ENCODE measurements around the gene CNTD1. TPM values are rescaled to one million over a fixed set of nuclear protein-coding genes. Genes with fewer than 3 reads are reported as not detected.
"Not testable (repeated sequence)": the region's sequence is repeated elsewhere in the genome, so short reads cannot be mapped to it uniquely, and the experiment has no call there.

CNTD1 gene
- total and polyA plus RNA-seq, 12 donors: 0.11 to 0.42 (median 0.29) TPM; not detected in 7

- no peaks in the 10 kb centered on the region for H3K27me3 ChIP-seq
- no peak for ATAC-seq
- no peak for DNase-seq
- peaks cover 0 to 5% (median 0%) of the 10 kb centered on the region in 9 donors for H3K36me3 ChIP-seq
- no peak for TF ChIP-seq CTCF (IDR thresholded peaks at IDR 0.05)
- no peaks in the 10 kb centered on the region for H3K9me3 ChIP-seq
- intact Hi-C loops (cut with DNase I): no loop called here
- peak overlapping the region in 2 of 10 donors; percentile 3 to 14 for H3K4me3 ChIP-seq
- H3K4me1 ChIP-seq: peaks cover 0 to 23% (median 5%) of the 10 kb centered on the region in 9 donors
- H3K27ac ChIP-seq: no peak overlapping the region
- 80 to 83% methylated on average over 8 of the region's 8 CpGs for WGBS, 2 donors
Observed at GRCh38 chr17:42855048-42855596, 56.5 kb downstream of the CNTD1 start.

- H3K4me3 ChIP-seq; H3K9me3 ChIP-seq; intact Hi-C loops (cut with DNase I); H3K27me3 ChIP-seq; H3K36me3 ChIP-seq; DNase-seq; ATAC-seq; H3K27ac ChIP-seq: not testable (repeated sequence)
- 82 to 88% methylated on average over 7 of the region's 8 CpGs for WGBS, 2 donors
- peaks cover 0 to 18% (median 0%) of the 10 kb centered on the region in 9 donors for H3K4me1 ChIP-seq
Observed at GRCh38 chr17:42856093-42856492, 57.4 kb downstream of the CNTD1 start.

GRCh38 chr17:42856516-42856915, 57.9 kb downstream of the CNTD1 start:
- ATAC-seq: not testable (repeated sequence)

GRCh38 chr17:42857389-42857788, 58.7 kb downstream of the CNTD1 start:
- Histone ChIP-seq H3K27me3 (no peaks in the 10 kb centered on the region), H3K9me3 (no peaks in the 10 kb centered on the region), H3K4me3 (no peak overlapping the region), H3K4me1 (peaks cover 0 to 18% (median 0%) of the 10 kb centered on the region in 9 donors), H3K27ac (no peak overlapping the region), H3K36me3 (peaks cover 0 to 5% (median 0%) of the 10 kb centered on the region in 9 donors)
- intact Hi-C loops (cut with DNase I): no loop called here
- WGBS, 2 donors: 89 to 100% methylated on average over 1 of the region's 1 CpG
- no peak for TF ChIP-seq CTCF (IDR thresholded peaks at IDR 0.05)
- no peak for ATAC-seq
- no peak for DNase-seq

More at GRCh38 chr17:42856516-42856915, 57.9 kb downstream of the CNTD1 start:
- H3K27ac ChIP-seq; intact Hi-C loops (cut with DNase I); DNase-seq; H3K4me3 ChIP-seq; H3K36me3 ChIP-seq; H3K27me3 ChIP-seq; H3K9me3 ChIP-seq: not testable (repeated sequence)
- 79 to 92% methylated on average over 6 of the region's 8 CpGs for WGBS, 2 donors
- H3K4me1 ChIP-seq: peaks cover 0 to 18% (median 0%) of the 10 kb centered on the region in 9 donors

Small RNAs within 50 kb of the gene (microRNA-seq; reads per million reads assigned to microRNA genes)
- 0 to 0.51 reads per million in 2 donors for gene MIR6781

Other genes starting within 250 kb of the CNTD1 start
- 1 to 10 TPM in 2 of 10 donors, under 1 TPM in 8; 0.50 to 2.3 (median 0.78) TPM for gene HSD17B1, start 245.9 kb upstream of the CNTD1 start, total RNA-seq
- gene HSD17B1, start 245.9 kb upstream of the CNTD1 start, polyA plus RNA-seq: 1 to 10 TPM; 2.2 to 2.6 TPM
- 10 to 100 TPM; 29.7 to 56.9 (median 32.9) TPM for gene COASY, start 236.7 kb upstream of the CNTD1 start, total RNA-seq
- 10 to 100 TPM; 46.8 to 50.8 TPM for gene COASY, start 236.7 kb upstream of the CNTD1 start, polyA plus RNA-seq
- gene MLX, start 231.8 kb upstream of the CNTD1 start, total RNA-seq: 10 to 100 TPM; 45.7 to 87.2 (median 56.4) TPM
- gene MLX, start 231.8 kb upstream of the CNTD1 start, polyA plus RNA-seq: 10 to 100 TPM; 55.8 to 61.2 TPM
- gene PSMC3IP, start 221.1 kb upstream of the CNTD1 start, total RNA-seq: 1 to 10 TPM; 1.1 to 3.1 (median 1.6) TPM
- 1 to 10 TPM; 2.9 TPM for gene PSMC3IP, start 221.1 kb upstream of the CNTD1 start, polyA plus RNA-seq
- 10 to 100 TPM; 18.5 to 29.9 (median 25.2) TPM for gene RETREG3, start 189.5 kb upstream of the CNTD1 start, total RNA-seq
- gene RETREG3, start 189.5 kb upstream of the CNTD1 start, polyA plus RNA-seq: 10 to 100 TPM in 1 of 2 donors, 1 to 10 TPM in 1; 9.8 to 16.1 TPM
- gene TUBG1, start 189.2 kb upstream of the CNTD1 start, total RNA-seq: 10 to 100 TPM; 28.2 to 59.8 (median 43.7) TPM
- 100 to 1,000 TPM in 1 of 2 donors, 10 to 100 TPM in 1; 33.9 to 107 TPM for gene TUBG1, start 189.2 kb upstream of the CNTD1 start, polyA plus RNA-seq
- gene TUBG2, start 139.6 kb upstream of the CNTD1 start, total RNA-seq: 10 to 100 TPM; 10.6 to 20.4 (median 14.7) TPM
- 10 to 100 TPM in 1 of 2 donors, 1 to 10 TPM in 1; 9.8 to 21.3 TPM for gene TUBG2, start 139.6 kb upstream of the CNTD1 start, polyA plus RNA-seq
- gene PLEKHH3, start 121.9 kb upstream of the CNTD1 start, total RNA-seq: 10 to 100 TPM; 12.8 to 34.8 (median 22.0) TPM
- gene PLEKHH3, start 121.9 kb upstream of the CNTD1 start, polyA plus RNA-seq: 10 to 100 TPM; 23.6 to 42.1 TPM
- 1 to 10 TPM; 1.0 to 4.8 (median 1.7) TPM for gene CCR10, start 117.0 kb upstream of the CNTD1 start, total RNA-seq
- 1 to 10 TPM; 1.5 to 3.8 TPM for gene CCR10, start 117.0 kb upstream of the CNTD1 start, polyA plus RNA-seq
- gene CNTNAP1, start 116.3 kb upstream of the CNTD1 start, total RNA-seq: 10 to 100 TPM in 2 of 10 donors, 1 to 10 TPM in 8; 2.2 to 28.3 (median 3.5) TPM
- 1 to 10 TPM; 2.3 to 9.6 TPM for gene CNTNAP1, start 116.3 kb upstream of the CNTD1 start, polyA plus RNA-seq
- gene EZH1, start 53.8 kb upstream of the CNTD1 start, total RNA-seq: 10 to 100 TPM; 31.7 to 50.5 (median 46.3) TPM
- gene EZH1, start 53.8 kb upstream of the CNTD1 start, polyA plus RNA-seq: 10 to 100 TPM; 16.0 to 33.8 TPM
- 10 to 100 TPM; 32.1 to 54.8 (median 38.2) TPM for gene RAMP2, start 37.6 kb upstream of the CNTD1 start, total RNA-seq
- gene RAMP2, start 37.6 kb upstream of the CNTD1 start, polyA plus RNA-seq: 100 to 1,000 TPM in 1 of 2 donors, 10 to 100 TPM in 1; 46.4 to 105 TPM
- gene VPS25, start 25.4 kb upstream of the CNTD1 start, total RNA-seq: 10 to 100 TPM; 33.3 to 47.4 (median 37.3) TPM
- 10 to 100 TPM; 28.0 to 80.9 TPM for gene VPS25, start 25.4 kb upstream of the CNTD1 start, polyA plus RNA-seq
- gene WNK4, start 18.3 kb upstream of the CNTD1 start, total RNA-seq: under 1 TPM in 1 of 10 donors, not detected in 9; 0.14 TPM
- under 1 TPM; 0.03 to 0.07 TPM for gene WNK4, start 18.3 kb upstream of the CNTD1 start, polyA plus RNA-seq
- gene COA3, start 157 bp upstream of the CNTD1 start, total RNA-seq: 10 to 100 TPM; 56.1 to 85.7 (median 72.1) TPM
- 100 to 1,000 TPM in 1 of 2 donors, 10 to 100 TPM in 1; 91.2 to 142 TPM for gene COA3, start 157 bp upstream of the CNTD1 start, polyA plus RNA-seq
- gene BECN1, start 25.4 kb downstream of the CNTD1 start, total RNA-seq: 10 to 100 TPM; 71.1 to 87.8 (median 78.3) TPM
- 10 to 100 TPM; 25.2 to 54.8 TPM for gene BECN1, start 25.4 kb downstream of the CNTD1 start, polyA plus RNA-seq
- 10 to 100 TPM; 52.1 to 87.4 (median 70.3) TPM for gene PSME3, start 34.5 kb downstream of the CNTD1 start, total RNA-seq
- gene PSME3, start 34.5 kb downstream of the CNTD1 start, polyA plus RNA-seq: 100 to 1,000 TPM in 1 of 2 donors, 10 to 100 TPM in 1; 26.0 to 103 TPM
- gene AOC2, start 45.7 kb downstream of the CNTD1 start, total RNA-seq: under 1 TPM; 0.14 to 0.72 (median 0.45) TPM
- under 1 TPM; 0.51 to 0.54 TPM for gene AOC2, start 45.7 kb downstream of the CNTD1 start, polyA plus RNA-seq
- gene AOC3, start 52.3 kb downstream of the CNTD1 start, total RNA-seq: 10 to 100 TPM in 5 of 10 donors, 1 to 10 TPM in 5; 4.7 to 19.0 (median 10.4) TPM
- 10 to 100 TPM; 16.0 to 18.0 TPM for gene AOC3, start 52.3 kb downstream of the CNTD1 start, polyA plus RNA-seq
- not detected for gene G6PC1, start 101.9 kb downstream of the CNTD1 start, total RNA-seq
- gene G6PC1, start 101.9 kb downstream of the CNTD1 start, polyA plus RNA-seq: not detected
- gene AARSD1, start 165.6 kb downstream of the CNTD1 start, total RNA-seq: 10 to 100 TPM; 20.0 to 34.7 (median 28.9) TPM
- 100 to 1,000 TPM in 1 of 2 donors, 10 to 100 TPM in 1; 55.8 to 125 TPM for gene AARSD1, start 165.6 kb downstream of the CNTD1 start, polyA plus RNA-seq
- gene PTGES3L, start 181.2 kb downstream of the CNTD1 start, total RNA-seq: 10 to 100 TPM; 35.0 to 58.8 (median 40.5) TPM
- 10 to 100 TPM; 33.9 to 45.3 TPM for gene PTGES3L, start 181.2 kb downstream of the CNTD1 start, polyA plus RNA-seq
- 10 to 100 TPM in 9 of 10 donors, 1 to 10 TPM in 1; 7.5 to 21.0 (median 11.6) TPM for gene RUNDC1, start 181.7 kb downstream of the CNTD1 start, total RNA-seq
- gene RUNDC1, start 181.7 kb downstream of the CNTD1 start, polyA plus RNA-seq: 10 to 100 TPM in 1 of 2 donors, 1 to 10 TPM in 1; 5.6 to 10.2 TPM
- gene RPL27, start 199.6 kb downstream of the CNTD1 start, total RNA-seq: 100 to 1,000 TPM; 388 to 841 (median 519) TPM
- 1,000 to 10,000 TPM; 1,760 to 2,790 TPM for gene RPL27, start 199.6 kb downstream of the CNTD1 start, polyA plus RNA-seq
- 10 to 100 TPM in 6 of 10 donors, 1 to 10 TPM in 4; 7.0 to 61.6 (median 13.2) TPM for gene IFI35, start 207.9 kb downstream of the CNTD1 start, total RNA-seq
- gene IFI35, start 207.9 kb downstream of the CNTD1 start, polyA plus RNA-seq: 10 to 100 TPM; 13.0 to 26.0 TPM
- gene VAT1, start 223.5 kb downstream of the CNTD1 start, total RNA-seq: 10 to 100 TPM; 48.5 to 99.2 (median 70.8) TPM
- gene VAT1, start 223.5 kb downstream of the CNTD1 start, polyA plus RNA-seq: 10 to 100 TPM; 54.6 to 66.5 TPM
- gene RND2, start 226.4 kb downstream of the CNTD1 start, total RNA-seq: 1 to 10 TPM in 1 of 10 donors, under 1 TPM in 9; 0.16 to 2.3 (median 0.51) TPM
- under 1 TPM; 0.14 to 0.95 TPM for gene RND2, start 226.4 kb downstream of the CNTD1 start, polyA plus RNA-seq